GM19455 (cell line): ENCODE results near the gene KRTAP29-1.
"Not testable (repeated sequence)": the region's sequence is repeated elsewhere in the genome, so short reads cannot be mapped to it uniquely, and the experiment has no call there.

Experiments used
- ATAC-seq: cut with Tn5 transposase; IDR thresholded peaks from one replicate; pipeline ENCODE4 v1.9.1; 2021; ENCODE audit not compliant: unreplicated experiment

KRTAP29-1 gene

DNA sequence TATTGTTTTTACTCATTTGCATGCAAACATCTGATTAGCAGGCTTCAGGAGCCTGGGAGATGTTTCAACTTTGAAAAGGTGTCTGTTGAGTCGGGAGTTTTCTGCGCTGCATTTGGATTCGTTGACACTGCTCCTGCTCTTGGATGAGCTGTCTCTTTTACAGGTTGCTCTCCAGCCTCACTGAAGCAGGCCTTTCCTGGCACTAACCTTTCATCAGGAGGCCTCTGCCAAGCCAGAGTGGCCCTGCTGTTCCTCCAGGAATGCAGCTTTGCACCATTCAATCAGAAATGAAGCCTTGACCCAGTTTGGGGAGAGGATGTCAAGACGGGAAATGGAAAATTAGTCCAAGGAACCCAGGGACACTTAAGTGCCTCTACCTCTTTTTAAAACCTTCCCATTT is 330 bp upstream of the KRTAP29-1 start:
- no peak for ATAC-seq

- ATAC-seq = no peak
Observed at GRCh38 chr17:41301204-41301790, 1.4 kb downstream of the KRTAP29-1 start.

DNA sequence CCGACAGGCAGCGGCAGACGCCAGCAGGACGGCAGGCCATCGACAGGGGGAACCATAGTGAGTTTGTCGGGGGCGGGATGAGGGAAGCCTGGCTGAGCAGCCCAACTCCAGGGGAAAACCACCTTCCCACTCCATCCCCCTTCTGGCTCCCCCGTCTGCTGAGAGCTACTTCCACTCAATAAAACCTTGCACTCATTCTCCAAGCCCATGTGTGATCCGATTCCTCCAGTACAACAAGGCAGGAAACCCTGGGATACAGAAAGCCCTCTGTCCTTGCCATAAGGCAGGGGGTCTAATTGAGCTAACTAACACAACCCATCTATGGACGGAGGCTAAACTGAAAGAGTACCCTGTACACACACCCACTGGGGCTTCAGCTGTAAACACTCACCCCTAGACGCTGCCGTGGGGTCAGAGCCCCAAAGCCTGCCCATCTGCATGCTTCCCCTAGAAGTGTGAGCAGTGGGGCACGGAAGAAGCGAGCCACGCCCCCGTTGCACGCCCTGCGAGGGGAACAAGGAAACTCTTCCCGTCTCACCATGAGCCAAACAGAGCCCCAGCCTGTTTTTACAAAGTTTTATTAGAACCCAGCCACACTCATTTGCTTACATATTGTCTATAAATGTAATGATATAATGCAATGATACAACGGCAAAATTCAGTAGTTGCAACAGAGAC is 4.1 kb downstream of the KRTAP29-1 start:
- ATAC-seq = no peak

GRCh38 chr17:41296846-41297245 is 5.8 kb downstream of the KRTAP29-1 start:
- ATAC-seq = no peak

GRCh38 chr17:41294016-41294415 is 8.6 kb downstream of the KRTAP29-1 start:
- no peak for ATAC-seq

DNA sequence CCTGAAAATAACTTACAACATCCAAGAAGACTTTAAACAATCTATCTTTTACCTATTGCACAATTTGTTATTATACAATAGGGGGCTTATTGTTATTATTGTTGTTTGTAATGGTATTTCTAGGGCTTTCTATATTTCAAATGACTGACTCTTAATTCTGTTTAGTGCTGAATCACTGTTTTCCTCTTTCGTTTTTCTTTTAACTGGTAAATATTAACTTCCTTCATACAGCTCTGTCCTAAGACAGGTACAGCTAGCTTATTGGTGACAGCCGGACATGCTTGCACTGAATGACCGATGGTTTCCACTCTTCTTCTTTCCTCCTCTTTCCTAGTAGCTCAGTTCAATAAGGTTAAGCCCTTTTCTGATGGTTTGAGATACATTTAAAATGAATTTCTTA is 15.6 kb downstream of the KRTAP29-1 start:
- no peak for ATAC-seq

GRCh38 chr17:41284546-41284945 is 18.1 kb downstream of the KRTAP29-1 start:
- ATAC-seq = no peak

DNA sequence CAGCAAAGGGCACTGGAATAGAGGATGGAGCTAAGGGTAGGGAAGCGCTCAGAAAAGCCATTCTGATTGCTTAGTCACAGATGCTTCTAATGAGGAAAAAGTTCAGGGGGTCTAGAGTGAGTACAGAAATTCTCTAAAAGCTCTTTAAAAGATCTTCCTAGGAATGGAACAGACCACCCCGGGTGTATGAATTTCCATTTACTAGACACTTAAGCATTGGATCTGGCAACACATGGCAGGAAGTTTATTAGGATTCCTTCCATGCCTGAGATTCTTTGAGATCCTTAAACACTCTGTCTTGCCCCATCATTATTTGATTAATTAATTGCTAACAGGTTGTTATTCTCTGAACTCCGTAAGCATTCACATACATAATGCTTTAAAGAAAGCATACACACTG is 18.6 kb downstream of the KRTAP29-1 start:
- ATAC-seq = no peak

GRCh38 chr17:41278176-41278955 is 24.3 kb downstream of the KRTAP29-1 start:
- ATAC-seq = no peak

- ATAC-seq = not testable (repeated sequence)
Observed at GRCh38 chr17:41275648-41276190, 26.9 kb downstream of the KRTAP29-1 start, which contains the start of gene KRTAP9-7. TSS of gene KRTAP9-7 (plus strand) at chr17:41275698. CDS start at chr17:41275698, 0 bp downstream.

DNA sequence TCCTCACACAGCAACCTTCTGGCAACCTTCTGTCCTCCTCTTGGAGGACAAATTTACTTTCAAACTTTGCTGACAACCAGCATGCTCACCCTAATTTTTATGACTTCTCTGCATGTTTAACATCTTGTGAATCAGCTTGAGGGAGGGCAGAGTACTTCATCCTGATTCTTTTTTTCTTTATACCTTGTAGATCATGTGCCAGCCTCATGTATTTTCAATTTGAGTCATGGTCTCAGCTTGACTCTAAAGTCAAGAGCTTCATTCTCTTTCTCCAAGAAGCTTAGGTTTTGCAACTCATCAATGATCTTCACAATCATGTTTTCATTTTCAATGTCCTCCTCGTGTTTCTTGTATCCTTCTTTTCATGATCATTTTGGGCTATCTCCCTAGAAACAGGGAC is 30.8 kb downstream of the KRTAP29-1 start:
- no peak for ATAC-seq

DNA sequence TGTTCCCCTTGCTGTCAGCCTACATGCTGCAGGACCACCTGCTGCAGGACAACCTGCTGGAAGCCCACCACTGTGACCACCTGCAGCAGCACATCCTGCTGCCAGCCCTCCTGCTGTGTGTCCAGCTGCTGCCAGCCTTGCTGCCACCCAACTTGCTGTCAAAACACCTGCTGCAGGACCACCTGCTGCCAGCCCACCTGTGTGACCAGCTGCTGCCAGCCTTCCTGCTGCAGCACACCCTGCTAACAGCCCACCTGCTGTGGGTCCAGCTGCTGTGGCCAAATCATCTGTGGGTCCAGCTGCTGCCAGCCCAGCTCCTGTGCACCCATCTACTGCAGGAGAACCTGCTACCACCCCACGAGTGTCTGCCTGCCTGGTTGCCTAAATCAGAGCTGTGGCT is 31.3 kb downstream of the KRTAP29-1 start:
- ATAC-seq = not testable (repeated sequence)

DNA sequence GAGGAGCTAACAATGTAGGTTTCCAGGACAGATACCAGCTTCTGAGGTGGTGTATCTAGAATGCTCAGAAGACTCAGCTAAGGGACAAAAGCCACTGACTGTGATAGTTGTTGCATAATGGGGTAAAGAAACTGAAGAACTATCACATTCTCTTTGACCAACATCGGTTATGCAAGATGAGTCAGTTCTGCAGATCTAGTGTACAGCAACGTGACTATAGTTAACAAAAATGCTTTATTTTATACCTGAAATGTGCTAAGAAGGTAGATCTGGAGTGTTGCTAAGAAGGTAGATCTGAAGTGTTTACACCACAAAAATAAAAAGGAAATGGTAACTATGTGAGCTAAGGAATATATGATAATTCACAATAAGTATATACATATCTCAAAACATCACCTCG is 34.9 kb downstream of the KRTAP29-1 start:
- ATAC-seq = no peak

DNA sequence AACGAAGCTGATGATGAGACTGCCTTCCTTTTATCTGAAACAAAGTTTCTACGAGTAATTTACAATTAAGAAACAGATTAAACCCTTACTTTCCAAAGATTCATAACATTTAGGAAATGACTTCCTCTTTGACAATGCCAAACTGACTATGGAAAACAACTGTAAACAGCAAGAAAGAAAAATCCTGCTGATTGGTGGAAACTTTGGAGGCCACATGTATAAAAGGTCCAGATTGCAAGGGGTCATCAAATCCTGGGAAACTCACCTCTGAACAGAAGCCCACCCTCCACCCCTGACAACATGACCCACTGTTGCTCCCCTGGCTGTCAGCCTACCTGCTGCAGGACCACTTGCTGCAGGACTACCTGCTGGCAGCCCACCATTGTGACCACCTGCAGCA is 37.6 kb downstream of the KRTAP29-1 start, which contains the start of gene KRTAP9-6:
KRTAP9-6 (plus strand) TSS at position 301 of the 400 bp plus-strand sequence; CDS start at position 301, 0 bp downstream.
- ATAC-seq = no peak

GRCh38 chr17:41264599-41264998 is 38.1 kb downstream of the KRTAP29-1 start:
- ATAC-seq = no peak

DNA sequence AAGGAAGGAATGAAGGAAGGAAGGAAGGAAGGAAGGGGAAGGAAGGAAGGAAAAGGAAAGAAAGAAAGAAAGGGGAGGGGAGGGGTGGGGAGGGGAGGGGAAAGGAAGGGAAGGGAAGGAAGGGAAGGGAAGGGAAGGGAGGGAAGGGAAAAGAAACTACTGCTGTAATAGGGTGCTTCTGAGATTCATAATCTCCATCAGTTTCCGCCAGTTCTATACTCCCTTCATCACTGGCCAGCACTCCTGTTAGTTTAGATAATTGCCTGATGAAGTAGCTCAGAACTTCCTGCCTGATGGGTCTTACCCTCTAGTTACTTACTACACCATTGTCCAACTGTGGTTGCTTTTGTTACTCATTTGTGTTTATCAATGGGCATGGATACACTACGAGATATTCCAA is 39.4 kb downstream of the KRTAP29-1 start:
- ATAC-seq = no peak

DNA sequence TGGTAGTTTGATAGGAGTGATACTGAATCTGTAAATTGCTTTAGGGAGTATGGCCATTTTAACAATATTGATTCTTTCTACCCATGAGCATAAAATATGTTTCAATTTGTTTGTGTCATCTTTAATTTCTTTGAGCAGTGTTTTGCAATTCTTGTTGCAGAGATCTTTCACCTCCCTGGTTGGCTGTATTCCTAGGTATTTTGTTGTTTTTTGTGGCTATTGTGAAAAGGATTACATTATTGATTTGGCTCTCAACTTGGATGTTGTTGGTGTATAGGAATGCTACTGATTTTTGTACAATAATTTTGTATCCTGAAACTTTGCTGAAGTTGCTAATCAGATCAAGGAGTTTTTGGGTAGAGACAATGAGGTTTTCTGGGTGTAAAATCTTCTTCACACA is 44.2 kb downstream of the KRTAP29-1 start:
- ATAC-seq = no peak

GRCh38 chr17:41256291-41256685 is 46.4 kb downstream of the KRTAP29-1 start:
- ATAC-seq = no peak

DNA sequence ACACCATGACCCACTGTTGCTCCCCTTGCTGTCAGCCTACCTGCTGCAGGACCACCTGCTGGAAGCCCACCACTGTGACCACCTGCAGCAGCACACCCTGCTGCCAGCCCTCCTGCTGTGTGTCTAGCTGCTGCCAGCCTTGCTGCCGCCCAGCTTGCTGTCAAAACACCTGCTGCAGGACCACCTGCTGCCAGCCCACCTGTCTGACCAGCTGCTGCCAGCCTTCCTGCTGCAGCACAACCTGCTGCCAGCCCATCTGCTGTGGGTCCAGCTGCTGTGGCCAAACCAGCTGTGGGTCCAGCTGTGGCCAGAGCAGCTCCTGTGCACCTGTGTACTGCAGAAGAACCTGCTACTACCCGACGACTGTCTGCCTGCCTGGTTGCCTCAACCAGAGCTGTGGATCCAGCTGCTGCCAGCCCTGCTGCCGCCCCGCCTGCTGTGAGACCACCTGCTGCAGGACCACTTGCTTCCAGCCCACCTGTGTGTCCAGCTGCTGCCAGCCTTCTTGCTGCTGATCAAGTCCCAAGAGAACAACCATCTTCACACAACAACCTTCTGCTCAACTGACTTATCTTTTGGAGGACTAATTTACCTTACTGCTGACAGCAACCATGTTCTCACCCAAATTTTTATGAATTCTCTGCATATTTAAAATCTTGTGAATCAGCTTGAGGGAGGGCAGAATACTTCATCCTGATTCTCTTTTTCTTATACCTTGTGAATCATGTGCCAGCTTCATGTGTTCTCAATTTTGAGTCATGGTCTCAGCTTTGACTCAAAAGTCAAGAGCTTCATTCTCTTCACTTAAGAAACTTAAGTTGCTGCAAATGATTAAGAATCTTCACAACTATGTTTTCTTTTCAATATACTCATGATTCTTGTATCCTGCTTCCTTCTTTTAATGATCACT is 47.0 kb downstream of the KRTAP29-1 start, which contains the start of gene KRTAP9-9:
KRTAP9-9 (plus strand) TSS at position 4 of the 910 bp plus-strand sequence.
- ATAC-seq = not testable (repeated sequence)

DNA sequence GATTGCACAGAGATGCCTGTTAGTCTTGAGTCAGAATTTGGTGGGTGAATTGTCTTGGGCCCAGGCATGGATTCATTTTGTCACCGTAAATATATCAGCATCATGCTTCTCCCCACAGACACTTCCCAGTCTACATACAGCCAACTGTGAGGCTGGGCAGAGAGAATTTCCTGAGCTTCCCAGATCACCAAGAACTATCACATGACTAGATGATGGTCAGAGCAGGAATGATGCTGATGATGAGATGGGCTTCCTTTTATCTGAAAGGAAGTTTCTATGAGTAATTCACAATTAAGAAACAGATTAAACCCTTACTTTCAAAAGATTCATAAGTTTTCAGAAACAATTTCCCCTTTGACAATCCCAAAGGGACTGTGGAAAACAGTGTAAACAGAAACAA is 47.8 kb downstream of the KRTAP29-1 start:
- no peak for ATAC-seq
